ENCODE results near the gene KIF7. TPM values are rescaled to one million over a fixed set of nuclear protein-coding genes. Genes with fewer than 3 reads are reported as not detected.

KIF7 gene
- total RNA-seq, 1 experiment from 2014 or later = 5.0 TPM

- H3K4me3 ChIP-seq = no peak overlapping the region
Measured at GRCh38 chr15:89662893-89663626, 7.8 kb upstream of the KIF7 start.

GRCh38 chr15:89660556-89660955 lies 5.3 kb upstream of the KIF7 start:
- Histone ChIP-seq H3K4me3 (no peak overlapping the region), H3K9me3 (replicated peaks) (no peaks in the 10 kb centered on the region), H3K4me1 (peaks cover 7% of the 10 kb centered on the region; the same call in 1 of the 2 replicates), H3K27ac (no peak overlapping the region), H3K36me3 (no peaks in the 10 kb centered on the region), H3K27me3 (0 out of 2 replicates have a peak, but pooled peaks cover 3% of the 10 kb centered on the region)
- no peak for DNase-seq

More at GRCh38 chr15:89662893-89663626, 7.8 kb upstream of the KIF7 start:
- H3K4me1 ChIP-seq = peaks cover 4% of the 10 kb centered on the region; the same call in 1 of the 2 replicates
- no peaks in the 10 kb centered on the region for H3K36me3 ChIP-seq
- H3K27ac ChIP-seq = peak overlapping the region; percentile 2; the same call in 1 of the 2 replicates
- 0 out of 2 replicates have a peak, but pooled peaks cover 3% of the 10 kb centered on the region for H3K27me3 ChIP-seq
- peak; percentile 73 for DNase-seq
- no peaks in the 10 kb centered on the region for H3K9me3 ChIP-seq (replicated peaks)

GRCh38 chr15:89659295-89659694 lies 4.0 kb upstream of the KIF7 start:
- no peak for DNase-seq
- peaks cover 7% of the 10 kb centered on the region; the same call in 1 of the 2 replicates for H3K4me1 ChIP-seq
- no peaks in the 10 kb centered on the region for H3K9me3 ChIP-seq (replicated peaks)
- no peak overlapping the region for H3K27ac ChIP-seq
- H3K27me3 ChIP-seq = no peaks in the 10 kb centered on the region
- no peaks in the 10 kb centered on the region for H3K36me3 ChIP-seq
- no peak overlapping the region for H3K4me3 ChIP-seq

- Histone ChIP-seq H3K27me3 (no peaks in the 10 kb centered on the region), H3K4me1 (peaks cover 5% of the 10 kb centered on the region; the same call in 1 of the 2 replicates), H3K36me3 (no peaks in the 10 kb centered on the region), H3K4me3 (no peak overlapping the region), H3K27ac (no peak overlapping the region), H3K9me3 (replicated peaks) (no peaks in the 10 kb centered on the region)
- DNase-seq = no peak
Measured at GRCh38 chr15:89657686-89658200, 2.5 kb upstream of the KIF7 start.

GRCh38 chr15:89656116-89656815 lies 999 bp upstream of the KIF7 start:
- DNase-seq = no peak
- no peak overlapping the region for H3K27ac ChIP-seq
- H3K4me3 ChIP-seq = no peak overlapping the region; the same call in 1 of the 2 replicates
- no peaks in the 10 kb centered on the region for H3K27me3 ChIP-seq
- H3K9me3 ChIP-seq (replicated peaks) = no peaks in the 10 kb centered on the region
- peaks cover 3% of the 10 kb centered on the region; the same call in 1 of the 2 replicates for H3K4me1 ChIP-seq
- H3K36me3 ChIP-seq = no peaks in the 10 kb centered on the region

DNA sequence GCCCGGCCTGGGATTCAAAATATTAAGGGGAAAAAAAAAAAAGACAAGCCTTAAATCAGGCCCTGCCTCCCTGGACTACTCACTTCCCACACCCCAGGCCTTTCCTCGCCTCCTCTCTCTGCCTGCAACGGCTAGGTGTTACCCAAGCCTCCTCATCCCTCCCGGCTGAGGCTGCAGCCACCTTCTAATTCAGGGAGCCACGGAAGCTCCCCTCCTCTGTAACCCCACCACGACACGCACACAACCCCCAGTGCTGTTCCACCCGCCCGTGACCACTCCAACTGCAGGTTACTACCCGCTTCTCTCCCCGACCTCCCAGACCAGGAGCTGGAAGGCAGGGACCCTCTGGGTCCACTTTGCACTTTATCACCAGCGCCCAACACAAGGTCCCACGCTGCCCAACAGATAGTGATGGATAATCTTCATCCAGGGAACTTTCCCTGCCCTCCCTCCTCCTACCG lies 936 bp downstream of the KIF7 start:
- Histone ChIP-seq H3K27me3 (no peaks in the 10 kb centered on the region), H3K27ac (no peak overlapping the region), H3K4me1 (peaks cover 3% of the 10 kb centered on the region; the same call in 1 of the 2 replicates), H3K9me3 (replicated peaks) (no peaks in the 10 kb centered on the region), H3K4me3 (peak overlapping the region; percentile 73), H3K36me3 (no peaks in the 10 kb centered on the region)
- DNase-seq = no peak

DNA sequence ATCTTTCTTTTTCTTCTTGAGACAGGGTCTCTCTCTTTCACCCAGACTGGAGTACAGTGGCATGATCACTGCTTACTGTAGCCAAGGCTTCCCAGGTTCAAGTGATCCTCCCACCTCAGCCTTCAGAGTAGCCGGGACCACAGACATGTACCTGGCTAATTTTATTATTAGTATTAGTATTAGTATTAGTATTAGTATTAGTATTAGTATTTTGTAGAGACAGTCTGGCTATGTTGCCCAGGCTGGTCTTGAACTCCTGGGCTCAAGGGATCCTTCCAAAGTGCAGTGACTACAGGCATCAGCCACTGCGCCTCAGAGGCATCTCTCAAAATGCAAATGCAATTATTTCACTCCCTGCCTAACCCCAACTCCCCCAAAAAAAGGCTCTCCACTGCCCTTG lies 1.7 kb downstream of the KIF7 start:
- Histone ChIP-seq H3K4me1 (peaks cover 3% of the 10 kb centered on the region; the same call in 1 of the 2 replicates), H3K27me3 (no peaks in the 10 kb centered on the region), H3K4me3 (no peak overlapping the region), H3K9me3 (replicated peaks) (no peaks in the 10 kb centered on the region), H3K36me3 (peaks cover 2% of the 10 kb centered on the region; the same call in 1 of the 2 replicates), H3K27ac (no peak overlapping the region)
- no peak for DNase-seq

GRCh38 chr15:89652666-89653065 lies 2.6 kb downstream of the KIF7 start:
- Histone ChIP-seq H3K36me3 (peaks cover 5% of the 10 kb centered on the region; the same call in 1 of the 2 replicates), H3K4me3 (no peak overlapping the region), H3K27ac (no peak overlapping the region), H3K27me3 (no peaks in the 10 kb centered on the region), H3K9me3 (replicated peaks) (no peaks in the 10 kb centered on the region), H3K4me1 (peaks cover 3% of the 10 kb centered on the region; the same call in 1 of the 2 replicates)
- DNase-seq = no peak

- H3K27me3 ChIP-seq = no peaks in the 10 kb centered on the region
- H3K9me3 ChIP-seq (replicated peaks) = no peaks in the 10 kb centered on the region
- no peak overlapping the region for H3K4me3 ChIP-seq
- DNase-seq = no peak
- H3K27ac ChIP-seq = no peak overlapping the region
- peaks cover 5% of the 10 kb centered on the region; the same call in 1 of the 2 replicates for H3K36me3 ChIP-seq
- H3K4me1 ChIP-seq = peaks cover 3% of the 10 kb centered on the region; the same call in 1 of the 2 replicates
Measured at GRCh38 chr15:89652131-89652530, 3.1 kb downstream of the KIF7 start.

GRCh38 chr15:89649716-89650115 lies 5.6 kb downstream of the KIF7 start:
- Histone ChIP-seq H3K27ac (no peak overlapping the region), H3K4me1 (no peaks in the 10 kb centered on the region), H3K4me3 (no peak overlapping the region), H3K36me3 (peaks cover 5% of the 10 kb centered on the region; the same call in 1 of the 2 replicates), H3K9me3 (replicated peaks) (no peaks in the 10 kb centered on the region), H3K27me3 (no peaks in the 10 kb centered on the region)
- DNase-seq = no peak

DNA sequence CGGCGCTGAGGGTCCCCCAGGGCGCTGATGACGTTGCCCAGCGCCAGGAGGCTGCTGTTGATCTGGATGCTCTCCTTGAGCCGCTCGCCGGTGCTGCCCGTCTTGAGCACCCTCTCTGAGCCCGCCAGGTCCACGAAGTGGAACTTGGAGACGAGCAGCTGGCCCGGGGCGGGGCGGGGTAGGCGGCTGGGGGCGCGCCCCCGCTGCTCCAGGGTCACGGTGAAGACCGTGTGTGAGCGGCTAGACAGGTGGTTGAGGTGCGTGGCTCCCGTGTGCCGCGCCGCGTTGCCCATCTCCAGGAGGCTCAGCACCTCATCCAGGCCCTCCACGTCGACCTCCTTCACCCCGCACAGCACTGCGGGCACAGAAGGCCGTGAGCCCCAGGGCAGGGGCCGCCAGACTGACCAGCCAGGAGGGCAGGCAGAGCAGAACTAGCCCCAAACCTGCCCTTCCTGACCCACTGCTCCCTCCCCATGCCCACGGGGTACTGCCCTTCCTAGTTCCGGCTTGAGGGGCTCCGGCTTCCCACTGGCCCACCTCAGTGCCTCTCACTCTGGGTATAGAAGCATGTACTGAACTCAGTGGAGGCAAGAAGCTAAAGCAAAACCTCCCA lies 6.1 kb downstream of the KIF7 start:
- Histone ChIP-seq H3K27me3 (no peaks in the 10 kb centered on the region), H3K27ac (no peak overlapping the region), H3K4me3 (no peak overlapping the region), H3K4me1 (no peaks in the 10 kb centered on the region), H3K36me3 (peaks cover 5% of the 10 kb centered on the region; the same call in 1 of the 2 replicates), H3K9me3 (replicated peaks) (no peaks in the 10 kb centered on the region)
- DNase-seq = no peak

GRCh38 chr15:89648106-89649012 lies 6.9 kb downstream of the KIF7 start:
- DNase-seq = no peak

GRCh38 chr15:89647191-89647851 lies 7.9 kb downstream of the KIF7 start:
- DNase-seq = no peak
- Histone ChIP-seq H3K4me1 (no peaks in the 10 kb centered on the region), H3K4me3 (no peak overlapping the region), H3K27ac (no peak overlapping the region), H3K27me3 (no peaks in the 10 kb centered on the region), H3K36me3 (peaks cover 5% of the 10 kb centered on the region; the same call in 1 of the 2 replicates), H3K9me3 (replicated peaks) (no peaks in the 10 kb centered on the region)

More at GRCh38 chr15:89648106-89649012, 6.9 kb downstream of the KIF7 start:
- Histone ChIP-seq H3K4me3 (no peak overlapping the region), H3K36me3 (peaks cover 5% of the 10 kb centered on the region; the same call in 1 of the 2 replicates), H3K27me3 (no peaks in the 10 kb centered on the region), H3K4me1 (no peaks in the 10 kb centered on the region), H3K27ac (no peak overlapping the region), H3K9me3 (replicated peaks) (no peaks in the 10 kb centered on the region)
